ENCODE data around the gene PLEKHG7. TPM values are rescaled to one million over a fixed set of nuclear protein-coding genes. Genes with fewer than 3 reads are reported as not detected.

The PLEKHG7 gene
- polyA plus RNA-seq, 3 donors, result not detected

DNA sequence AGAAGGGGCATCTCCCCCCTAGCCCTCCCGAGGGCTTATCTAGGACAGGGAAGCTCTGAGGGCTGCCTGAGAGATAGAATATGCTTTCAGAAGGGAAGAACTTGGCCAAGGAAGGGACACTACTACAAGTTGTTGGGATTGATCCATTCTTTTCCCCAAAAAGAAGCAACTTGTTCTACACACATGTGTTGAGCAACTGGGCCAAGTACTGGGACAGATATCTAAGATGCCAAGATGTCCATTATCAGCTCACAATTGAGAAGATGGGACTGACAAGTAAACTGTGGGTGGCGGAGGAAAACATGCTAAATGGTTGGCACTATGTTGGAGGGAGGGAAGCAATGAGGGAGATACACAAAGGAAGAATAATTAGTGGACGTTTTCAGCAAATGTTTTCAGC is 30.9 kb downstream of the PLEKHG7 start:
- Mint-ChIP-seq H3K27ac (no peak overlapping the region), H3K36me3 (peaks cover 0 to 1% of the 10 kb centered on the region in 2 donors)
- intact Hi-C loops (cut with micrococcal nuclease), result no loop called here

DNA sequence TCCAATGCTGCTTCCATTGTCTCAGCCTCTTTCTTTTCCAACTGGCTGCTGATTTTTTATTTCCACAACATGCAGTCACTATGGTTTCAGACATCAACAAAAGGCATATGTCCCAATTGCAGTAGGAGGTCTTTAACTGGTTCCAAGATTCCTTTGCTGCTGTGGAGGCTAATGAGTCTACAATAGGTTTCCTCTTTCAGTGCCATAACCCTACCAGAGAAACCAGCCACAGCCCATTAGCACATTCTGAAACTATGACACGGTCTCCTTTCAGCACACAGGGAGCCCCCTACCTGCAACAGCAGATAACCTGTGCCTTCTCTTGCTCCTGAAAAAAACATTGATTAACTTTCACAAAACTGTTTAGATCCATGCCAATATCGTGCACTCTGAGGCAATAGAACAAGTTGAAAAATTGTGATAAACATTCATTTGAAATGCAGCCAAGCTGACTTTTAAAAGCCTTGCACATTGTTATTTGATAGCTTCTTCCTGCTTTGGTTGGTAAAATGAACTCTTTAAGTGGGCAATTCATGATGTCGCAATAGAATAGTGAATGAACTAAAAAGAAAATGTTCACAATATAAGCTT is 32.4 kb downstream of the PLEKHG7 start:
- Mint-ChIP-seq H3K4me3 (no peak overlapping the region), H3K9me3 (peaks cover 0 to 3% (median 0%) of the 10 kb centered on the region in 7 donors), H3K27me3 (ENCODE audit: low read depth in 3 of 3) (peaks cover 0 to 3% (median 0%) of the 10 kb centered on the region in 3 donors), H3K36me3 (peaks cover 0 to 1% of the 10 kb centered on the region in 2 donors), H3K27ac (peak overlapping the region in 1 of 7 donors; percentile 20), H3K4me1 (peaks cover 9% of the 10 kb centered on the region)
- Histone ChIP-seq H3K9me3 (replicated peaks in 1 of 2; ENCODE audit: control insufficient read depth in 1 of 2, insufficient read depth in 1 of 2, low read length in 2 of 2) (no peaks in the 10 kb centered on the region), H3K36me3 (replicated peaks in 1 of 2; ENCODE audit: control insufficient read depth in 1 of 2, insufficient read depth in 2 of 2, low read length in 2 of 2) (no peaks in the 10 kb centered on the region), H4K20me1 (ENCODE audit: insufficient read depth, low read length) (no peaks in the 10 kb centered on the region), H3K4me1 (ENCODE audit: control insufficient read depth in 1 of 2, insufficient read depth in 2 of 2, low read length in 2 of 2) (peaks cover 0 to 6% of the 10 kb centered on the region in 2 donors), H3K79me2 (ENCODE audit: insufficient read depth, low read length) (no peaks in the 10 kb centered on the region), H3K9ac (ENCODE audit: insufficient read depth, low read length, poor library complexity, severe bottlenecking) (no peak overlapping the region), H3K27ac (ENCODE audit: low read depth in 1 of 2, low read length in 2 of 2) (no peak overlapping the region), H3K27me3 (ENCODE audit: control insufficient read depth in 2 of 2, insufficient read depth in 2 of 2, low read length in 2 of 2) (no peaks in the 10 kb centered on the region), H2AFZ (ENCODE audit: insufficient read depth, low read depth, low read length, poor library complexity, severe bottlenecking) (no peak overlapping the region), H3K4me2 (replicated peaks; ENCODE audit: extremely low read depth, low read length, poor library complexity, severe bottlenecking) (no peak overlapping the region), H3K4me3 (replicated peaks in 1 of 3; ENCODE audit: low read depth in 2 of 3, low read length in 3 of 3) (no peak overlapping the region)
- no peak for DNase-seq
- 63% methylated on average over 1 of the region's 3 CpGs for WGBS (ENCODE audit: insufficient coverage)
- TF ChIP-seq, protein P1, sequence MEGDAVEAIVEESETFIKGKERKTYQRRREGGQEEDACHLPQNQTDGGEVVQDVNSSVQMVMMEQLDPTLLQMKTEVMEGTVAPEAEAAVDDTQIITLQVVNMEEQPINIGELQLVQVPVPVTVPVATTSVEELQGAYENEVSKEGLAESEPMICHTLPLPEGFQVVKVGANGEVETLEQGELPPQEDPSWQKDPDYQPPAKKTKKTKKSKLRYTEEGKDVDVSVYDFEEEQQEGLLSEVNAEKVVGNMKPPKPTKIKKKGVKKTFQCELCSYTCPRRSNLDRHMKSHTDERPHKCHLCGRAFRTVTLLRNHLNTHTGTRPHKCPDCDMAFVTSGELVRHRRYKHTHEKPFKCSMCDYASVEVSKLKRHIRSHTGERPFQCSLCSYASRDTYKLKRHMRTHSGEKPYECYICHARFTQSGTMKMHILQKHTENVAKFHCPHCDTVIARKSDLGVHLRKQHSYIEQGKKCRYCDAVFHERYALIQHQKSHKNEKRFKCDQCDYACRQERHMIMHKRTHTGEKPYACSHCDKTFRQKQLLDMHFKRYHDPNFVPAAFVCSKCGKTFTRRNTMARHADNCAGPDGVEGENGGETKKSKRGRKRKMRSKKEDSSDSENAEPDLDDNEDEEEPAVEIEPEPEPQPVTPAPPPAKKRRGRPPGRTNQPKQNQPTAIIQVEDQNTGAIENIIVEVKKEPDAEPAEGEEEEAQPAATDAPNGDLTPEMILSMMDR (IDR thresholded peaks at IDR 0.05), result no peak
- intact Hi-C loops (cut with micrococcal nuclease), result no loop called here

More for the DNA sequence above, 30.9 kb downstream of the PLEKHG7 start:
- peaks cover 0 to 6% of the 10 kb centered on the region in 2 donors for H3K4me1 ChIP-seq (ENCODE audit: control insufficient read depth in 1 of 2, insufficient read depth in 2 of 2, low read length in 2 of 2)
- no peaks in the 10 kb centered on the region for H3K36me3 ChIP-seq (replicated peaks in 1 of 2; ENCODE audit: control insufficient read depth in 1 of 2, insufficient read depth in 2 of 2, low read length in 2 of 2)
- no peak overlapping the region for H3K4me2 ChIP-seq (replicated peaks; ENCODE audit: extremely low read depth, low read length, poor library complexity, severe bottlenecking)
- H3K27ac ChIP-seq (ENCODE audit: low read depth in 1 of 2, low read length in 2 of 2), result no peak overlapping the region
- no peaks in the 10 kb centered on the region for H3K9me3 ChIP-seq (replicated peaks in 1 of 2; ENCODE audit: control insufficient read depth in 1 of 2, insufficient read depth in 1 of 2, low read length in 2 of 2)
- H4K20me1 ChIP-seq (ENCODE audit: insufficient read depth, low read length), result no peaks in the 10 kb centered on the region
- no peak overlapping the region for H3K9ac ChIP-seq (ENCODE audit: insufficient read depth, low read length, poor library complexity, severe bottlenecking)
- H3K9me3 Mint-ChIP-seq, result peaks cover 0 to 3% (median 0%) of the 10 kb centered on the region in 7 donors
- peaks cover 14% of the 10 kb centered on the region for H3K4me1 Mint-ChIP-seq
- H3K4me3 Mint-ChIP-seq, result no peak overlapping the region
- no CpG with 5 or more reads among the region's 3 CpGs for WGBS (ENCODE audit: insufficient coverage)
- no peak overlapping the region for H2AFZ ChIP-seq (ENCODE audit: insufficient read depth, low read depth, low read length, poor library complexity, severe bottlenecking)
- H3K27me3 Mint-ChIP-seq (ENCODE audit: low read depth in 3 of 3), result peaks cover 0 to 3% (median 0%) of the 10 kb centered on the region in 3 donors
- no peak for DNase-seq
- H3K27me3 ChIP-seq (ENCODE audit: control insufficient read depth in 2 of 2, insufficient read depth in 2 of 2, low read length in 2 of 2), result no peaks in the 10 kb centered on the region
- H3K79me2 ChIP-seq (ENCODE audit: insufficient read depth, low read length), result no peaks in the 10 kb centered on the region
- H3K4me3 ChIP-seq (replicated peaks in 1 of 3; ENCODE audit: low read depth in 2 of 3, low read length in 3 of 3), result no peak overlapping the region
- TF ChIP-seq, protein P1 (IDR thresholded peaks at IDR 0.05), result no peak
